Activated T-cell treated with anti-CD3 and anti-CD28 coated beads for 4 hours (primary cell): ENCODE results near the gene CSMD2.

Experiments used
- DNase-seq: peaks from one replicate; pipeline ENCODE4 v3.0.0-alpha.2; 2020

CSMD2 gene

GRCh38 chr1:33624261-33624990 lies 540.6 kb downstream of the CSMD2 start:
- DNase-seq: no peak

GRCh38 chr1:33623811-33624210 lies 541.2 kb downstream of the CSMD2 start:
- no peak for DNase-seq

GRCh38 chr1:33622757-33623156 lies 542.3 kb downstream of the CSMD2 start:
- DNase-seq: no peak

- no peak for DNase-seq
Observed at GRCh38 chr1:33618636-33619035, 546.4 kb downstream of the CSMD2 start.

GRCh38 chr1:33617451-33617850 lies 547.6 kb downstream of the CSMD2 start:
- DNase-seq: no peak

GRCh38 chr1:33616780-33617179 lies 548.2 kb downstream of the CSMD2 start:
- no peak for DNase-seq

GRCh38 chr1:33615546-33615945 lies 549.5 kb downstream of the CSMD2 start:
- no peak for DNase-seq

- DNase-seq: no peak
Observed at GRCh38 chr1:33610864-33611455, 554.1 kb downstream of the CSMD2 start.

- DNase-seq: no peak
Observed at GRCh38 chr1:33610391-33610790, 554.6 kb downstream of the CSMD2 start.

- no peak for DNase-seq
Observed at GRCh38 chr1:33609739-33610138, 555.3 kb downstream of the CSMD2 start.

- DNase-seq: no peak
Observed at GRCh38 chr1:33608825-33609400, 556.1 kb downstream of the CSMD2 start.

- DNase-seq: no peak
Observed at GRCh38 chr1:33607444-33608005, 557.5 kb downstream of the CSMD2 start.

GRCh38 chr1:33606272-33606671 lies 558.8 kb downstream of the CSMD2 start:
- DNase-seq: no peak

GRCh38 chr1:33602271-33602670 lies 562.8 kb downstream of the CSMD2 start:
- DNase-seq: no peak

GRCh38 chr1:33601751-33602150 lies 563.3 kb downstream of the CSMD2 start:
- DNase-seq: no peak

- no peak for DNase-seq
Observed at GRCh38 chr1:33599516-33600115, 565.4 kb downstream of the CSMD2 start.

GRCh38 chr1:33588726-33589125 lies 576.3 kb downstream of the CSMD2 start:
- DNase-seq: no peak

GRCh38 chr1:33586795-33587194 lies 578.2 kb downstream of the CSMD2 start:
- no peak for DNase-seq

GRCh38 chr1:33586106-33586505 lies 578.9 kb downstream of the CSMD2 start:
- DNase-seq: no peak

GRCh38 chr1:33583567-33583966 lies 581.5 kb downstream of the CSMD2 start:
- no peak for DNase-seq

GRCh38 chr1:33578557-33579448 lies 586.2 kb downstream of the CSMD2 start:
- no peak for DNase-seq

GRCh38 chr1:33577663-33578062 lies 587.4 kb downstream of the CSMD2 start:
- DNase-seq: no peak
